ENCODE measurements around the gene REC8.

REC8 gene

DNA sequence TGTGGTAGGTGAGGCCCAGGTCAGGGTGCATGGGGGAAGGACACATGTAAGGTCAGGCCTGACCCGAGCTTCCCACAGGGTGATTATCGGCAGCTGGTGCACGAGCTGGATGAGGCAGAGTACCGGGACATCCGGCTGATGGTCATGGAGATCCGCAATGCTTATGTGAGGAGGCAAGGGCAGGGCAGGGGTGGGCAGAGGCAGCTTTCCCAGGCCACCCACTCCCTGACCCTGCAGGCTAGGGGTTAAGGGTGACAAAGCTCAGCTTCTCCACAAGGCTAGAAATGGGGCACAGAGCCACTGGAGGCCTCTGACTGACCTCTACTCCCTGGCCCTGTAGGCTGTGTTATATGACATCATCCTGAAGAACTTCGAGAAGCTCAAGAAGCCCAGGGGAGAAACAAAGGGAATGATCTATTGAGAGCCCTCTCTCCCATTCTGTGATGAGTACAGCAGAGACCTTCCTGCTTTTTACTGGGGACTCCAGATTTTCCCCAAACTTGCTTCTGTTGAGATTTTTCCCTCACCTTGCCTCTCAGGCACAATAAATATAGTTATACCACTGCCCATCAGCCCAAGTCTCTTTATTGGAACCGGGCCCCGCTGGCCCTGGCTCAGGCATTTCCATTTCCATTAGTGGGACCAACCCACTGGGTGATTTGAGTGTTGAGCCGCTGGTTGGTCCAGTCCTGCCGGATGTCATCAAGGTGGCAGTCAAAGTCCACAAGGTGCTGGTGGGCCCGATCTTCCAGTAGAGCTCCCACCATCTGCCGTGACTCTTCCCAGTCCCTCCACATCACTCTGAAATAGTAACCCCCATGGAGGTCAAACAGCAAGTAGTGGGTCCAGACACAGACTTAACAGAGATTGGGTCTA lies 33.2 kb upstream of the REC8 start:
- DNase-seq (ENCODE audit: low read depth): no peak

DNA sequence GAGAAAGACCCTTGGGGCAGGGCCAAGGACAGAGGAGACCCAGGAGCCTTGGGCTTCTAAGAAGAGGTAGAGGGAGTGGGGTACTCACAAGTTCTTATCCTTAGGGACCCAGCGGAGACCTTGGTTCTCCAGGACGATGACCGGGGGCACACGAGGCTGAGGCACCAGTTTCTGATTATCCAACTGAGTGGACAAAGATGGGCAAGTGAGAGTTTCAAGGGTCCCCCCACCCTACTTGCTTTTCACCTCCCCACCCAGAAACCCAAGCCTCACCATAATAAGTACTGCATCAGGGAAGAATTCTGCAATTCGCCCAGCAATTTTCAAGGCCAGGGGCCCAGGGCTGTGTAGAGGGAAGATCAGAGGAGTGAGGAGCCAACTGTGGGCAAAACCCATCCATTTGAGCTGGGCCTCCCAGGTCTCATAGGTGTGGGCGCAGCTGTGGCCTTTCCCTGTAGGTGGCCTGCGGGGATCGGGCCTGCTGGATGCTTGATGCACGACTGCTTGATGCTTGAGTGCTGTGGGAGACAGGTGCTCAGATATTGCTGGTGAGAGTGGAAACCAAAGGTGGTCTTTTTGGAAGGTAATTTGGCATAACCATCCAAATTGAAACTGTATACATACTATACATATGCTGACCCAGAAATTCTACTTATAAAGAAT lies 32.5 kb upstream of the REC8 start:
- no peak for DNase-seq (ENCODE audit: low read depth)

DNA sequence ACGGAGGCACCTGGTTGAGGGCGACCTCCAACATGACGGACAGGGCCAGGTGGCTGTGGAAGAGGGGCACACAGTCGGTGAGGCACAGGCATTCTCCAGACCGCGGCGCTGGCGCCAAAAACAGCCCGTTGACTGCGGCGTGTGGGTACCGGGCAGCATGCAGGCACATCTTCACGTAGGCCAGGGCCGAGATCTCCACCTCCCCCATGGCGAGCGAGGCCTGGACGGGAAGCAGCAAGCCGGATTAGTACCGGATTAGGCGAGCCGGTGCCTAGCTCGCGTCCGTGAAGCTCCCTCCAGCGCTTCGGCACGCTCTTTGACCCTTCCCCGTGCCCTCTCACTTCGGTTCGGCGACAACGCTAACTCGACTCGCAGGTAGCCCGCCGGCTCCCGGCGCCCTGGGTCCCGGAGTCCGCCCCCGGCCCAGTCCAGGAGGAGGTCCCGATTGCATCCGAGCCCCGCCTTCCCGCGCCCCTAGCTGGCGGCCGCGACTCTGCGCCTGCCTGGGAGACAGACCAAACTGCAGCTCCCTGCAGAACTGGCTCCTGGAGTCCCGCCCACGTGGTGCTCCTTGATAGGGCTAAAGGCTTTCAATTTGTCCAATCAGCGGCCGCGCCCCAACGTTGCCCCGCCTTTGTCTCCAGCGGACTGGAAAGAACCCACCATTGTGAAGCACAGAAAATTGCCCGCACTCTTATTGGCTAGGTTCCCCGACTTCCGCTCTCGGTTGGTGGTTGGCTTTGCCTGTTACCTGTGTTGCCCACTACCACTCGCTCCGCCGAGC lies 30.6 kb upstream of the REC8 start, which contains the start of gene EMC9:
Gene EMC9 (minus strand): TSS at position 495 of the 784 bp plus-strand sequence. CDS start 287 bp downstream, at position 208.
- peak; percentile 99 for DNase-seq (ENCODE audit: low read depth)

DNA sequence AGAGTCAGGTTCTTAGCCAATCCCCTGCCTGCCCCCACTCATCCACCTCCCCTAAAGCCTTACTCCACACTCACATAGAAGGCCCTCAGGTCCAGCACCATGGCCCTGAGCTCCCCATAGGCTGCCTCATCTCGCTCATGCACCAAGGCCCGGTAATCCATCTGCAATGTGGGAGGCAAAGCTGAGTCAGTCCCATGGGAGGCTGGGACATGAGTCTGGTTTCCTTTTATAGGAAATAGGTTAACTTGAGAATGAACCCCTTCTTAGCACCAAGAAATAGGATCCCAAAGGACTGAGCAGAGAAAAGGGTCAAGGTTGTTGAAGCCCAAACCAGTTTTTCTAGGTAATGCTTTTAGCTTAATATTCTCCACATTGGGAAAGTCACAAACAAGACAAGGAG lies 28.4 kb upstream of the REC8 start:
- DNase-seq (ENCODE audit: low read depth): peak; percentile 61

DNA sequence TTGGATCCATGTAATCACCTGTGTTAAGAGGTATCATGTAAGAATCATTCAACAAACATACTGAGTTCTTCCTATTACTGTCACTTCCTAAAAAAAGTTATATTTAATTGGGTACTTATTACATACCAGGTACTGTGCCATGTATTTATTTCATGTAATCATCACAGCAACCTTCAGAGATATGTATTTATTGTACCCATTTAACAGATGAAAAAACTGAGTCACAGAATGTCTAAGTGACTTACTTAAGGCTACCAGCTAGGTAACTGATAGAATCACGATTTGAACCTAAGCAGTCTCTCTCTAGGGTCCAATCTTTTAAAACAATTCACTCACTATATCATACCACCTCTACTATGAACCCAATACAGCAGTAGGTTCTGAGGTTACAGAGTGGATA lies 27.4 kb upstream of the REC8 start:
- no peak for DNase-seq (ENCODE audit: low read depth)

DNA sequence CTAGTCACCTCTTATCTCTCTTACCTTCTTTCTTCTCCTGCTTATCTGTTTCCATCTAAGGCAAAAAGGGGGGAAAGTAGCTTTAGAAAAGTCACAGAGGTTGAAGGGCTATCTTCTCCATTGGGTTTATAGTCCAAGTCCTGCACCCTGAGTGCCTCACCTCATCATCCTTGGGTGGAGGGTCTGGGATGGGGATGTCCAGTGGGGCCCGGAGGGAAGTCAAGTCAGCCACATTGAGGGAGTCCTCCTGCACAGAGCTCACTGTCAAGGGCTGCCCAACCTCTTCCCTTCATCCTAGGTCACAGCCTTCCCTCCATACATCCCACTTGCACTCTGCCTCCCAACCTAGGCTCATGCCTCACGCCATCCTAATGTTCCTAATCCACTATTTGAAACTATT lies 26.7 kb upstream of the REC8 start:
- DNase-seq (ENCODE audit: low read depth): no peak

DNA sequence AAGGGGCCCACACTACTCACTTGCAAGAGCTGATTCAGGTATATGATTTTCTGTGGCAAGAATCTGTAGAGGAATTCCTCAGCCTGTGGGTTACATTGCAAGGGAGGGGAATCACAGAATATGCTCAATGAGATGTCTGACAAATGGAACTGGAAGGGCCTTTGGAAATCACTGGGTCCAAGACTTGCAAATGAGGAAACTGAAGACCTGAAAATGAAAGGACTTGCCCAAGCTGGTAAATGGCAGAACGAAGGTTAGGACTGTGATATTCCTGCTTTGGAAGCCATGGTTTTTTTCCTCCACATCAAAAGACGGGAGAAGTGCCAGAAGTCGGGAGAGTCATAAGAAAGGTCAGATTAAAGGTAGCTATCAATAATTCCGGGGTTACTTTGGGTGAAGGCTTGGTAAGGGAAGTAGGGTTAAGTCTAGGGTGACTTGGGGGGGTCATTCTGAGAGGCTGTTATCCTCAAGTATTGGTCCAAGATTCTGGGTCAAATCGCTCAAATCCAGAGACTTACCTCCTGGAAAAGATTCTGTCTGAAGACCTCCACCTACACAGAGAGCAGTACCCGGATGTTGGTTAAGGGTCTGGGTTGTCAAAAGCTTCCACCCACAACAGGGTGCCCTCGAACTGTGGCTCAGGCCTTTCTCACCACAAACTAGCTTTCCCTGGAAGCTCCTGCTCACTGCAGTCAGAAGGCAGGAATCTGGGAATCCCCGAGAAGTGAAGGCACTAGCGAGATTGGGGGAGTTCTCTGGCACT lies 26.0 kb upstream of the REC8 start:
- peak; percentile 75 for DNase-seq (ENCODE audit: low read depth)

DNA sequence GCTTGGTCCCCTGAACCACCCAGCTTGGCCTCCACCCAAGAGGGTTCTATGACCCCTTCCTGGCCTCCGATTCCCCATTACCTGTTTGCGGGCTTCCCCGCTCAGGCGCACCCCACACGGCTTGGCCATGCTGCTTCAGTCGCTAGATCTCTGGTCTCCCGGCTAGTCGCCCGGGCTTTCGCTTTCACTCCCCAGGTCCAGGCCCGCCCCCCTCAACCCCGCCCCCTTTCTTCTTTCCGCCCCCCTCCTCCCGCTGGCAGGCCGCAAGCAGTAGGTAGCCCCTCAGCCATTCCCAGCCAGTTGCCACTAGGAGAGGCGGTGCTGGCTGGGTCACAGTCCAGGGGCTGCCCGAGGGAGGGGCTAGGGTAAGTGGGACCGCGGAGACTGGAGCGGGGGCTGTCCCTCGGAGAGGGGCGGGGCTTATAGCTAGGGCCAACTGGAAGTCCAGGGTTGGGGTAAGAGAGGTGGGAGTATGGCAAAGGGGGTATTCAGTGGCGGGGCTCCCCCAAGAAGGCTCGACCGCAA lies 25.4 kb upstream of the REC8 start, which contains the start of gene PSME2:
Gene PSME2 (minus strand): TSS at position 158 of the 525 bp plus-strand sequence. CDS start 29 bp downstream, at position 129.
- peak; percentile 97 for DNase-seq (ENCODE audit: low read depth)

DNA sequence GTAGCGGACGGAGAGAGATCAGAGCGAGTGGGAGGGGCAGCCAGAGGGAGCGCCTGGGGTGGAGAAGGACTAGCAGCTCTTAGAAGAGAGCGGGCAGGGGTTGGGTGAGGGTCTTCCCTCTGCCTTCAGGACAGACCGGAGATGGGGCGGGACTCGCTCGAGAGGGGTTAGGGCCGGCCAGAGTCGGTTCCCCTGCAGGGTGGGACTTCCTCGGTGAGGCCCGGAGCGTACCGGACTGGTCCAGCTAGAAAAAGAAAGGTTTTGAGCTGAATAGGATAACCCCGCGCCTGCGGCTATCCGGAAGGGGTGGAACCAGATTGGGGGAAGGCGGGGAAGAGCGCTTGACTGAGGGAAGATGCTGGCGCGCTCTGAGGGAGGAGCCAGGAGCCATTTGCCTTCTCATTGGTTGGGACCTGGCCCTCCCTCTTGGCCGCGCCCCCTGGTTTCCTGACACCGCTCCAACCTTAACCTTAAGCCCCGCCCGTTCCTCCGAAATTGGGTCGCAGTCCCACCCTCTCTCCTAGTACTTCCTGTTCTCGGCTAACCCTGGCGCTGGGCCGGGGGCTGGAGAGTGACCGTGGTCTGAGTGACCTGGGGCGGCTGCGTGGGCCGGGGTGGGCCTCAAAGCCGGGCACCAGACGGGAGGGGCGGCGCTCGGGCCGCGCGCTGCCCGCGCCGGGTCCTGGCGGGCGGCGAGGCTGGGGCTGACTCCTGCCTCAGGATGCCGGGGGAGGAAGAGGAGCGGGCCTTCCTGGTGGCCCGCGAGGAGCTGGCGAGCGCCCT lies 24.7 kb upstream of the REC8 start, which contains the start of gene RNF31:
Gene RNF31 (plus strand): TSS at position 521 of the 783 bp plus-strand sequence. CDS start 201 bp downstream, at position 722.
- peak; percentile 99 for DNase-seq (ENCODE audit: low read depth)

DNA sequence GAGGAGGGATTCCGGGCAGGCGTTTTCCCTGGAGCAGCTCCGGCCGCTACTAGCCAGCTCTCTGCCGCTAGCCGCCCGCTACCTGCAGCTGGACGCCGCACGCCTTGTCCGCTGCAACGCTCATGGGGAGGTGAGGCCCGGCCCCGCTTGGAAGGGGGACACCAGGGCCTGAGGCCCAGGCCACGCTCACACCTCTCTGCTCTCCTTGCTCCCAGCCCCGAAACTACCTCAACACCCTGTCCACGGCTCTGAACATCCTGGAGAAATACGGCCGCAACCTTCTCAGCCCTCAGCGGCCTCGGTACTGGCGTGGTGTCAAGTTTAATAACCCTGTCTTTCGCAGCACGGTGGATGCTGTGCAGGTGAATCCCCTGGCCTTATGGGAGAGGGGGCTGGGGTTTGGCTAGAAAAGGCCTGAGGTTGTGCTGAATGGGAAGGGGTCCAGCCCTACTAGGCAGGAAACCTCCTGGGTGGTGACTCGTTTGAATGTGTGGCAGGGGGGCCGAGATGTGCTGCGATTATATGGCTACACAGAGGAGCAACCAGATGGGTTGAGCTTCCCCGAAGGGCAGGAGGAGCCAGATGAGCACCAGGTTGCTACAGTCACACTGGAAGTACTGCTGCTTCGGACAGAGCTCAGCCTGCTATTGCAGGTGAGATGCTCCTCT lies 24.0 kb upstream of the REC8 start:
- DNase-seq (ENCODE audit: low read depth): peak; percentile 30

DNA sequence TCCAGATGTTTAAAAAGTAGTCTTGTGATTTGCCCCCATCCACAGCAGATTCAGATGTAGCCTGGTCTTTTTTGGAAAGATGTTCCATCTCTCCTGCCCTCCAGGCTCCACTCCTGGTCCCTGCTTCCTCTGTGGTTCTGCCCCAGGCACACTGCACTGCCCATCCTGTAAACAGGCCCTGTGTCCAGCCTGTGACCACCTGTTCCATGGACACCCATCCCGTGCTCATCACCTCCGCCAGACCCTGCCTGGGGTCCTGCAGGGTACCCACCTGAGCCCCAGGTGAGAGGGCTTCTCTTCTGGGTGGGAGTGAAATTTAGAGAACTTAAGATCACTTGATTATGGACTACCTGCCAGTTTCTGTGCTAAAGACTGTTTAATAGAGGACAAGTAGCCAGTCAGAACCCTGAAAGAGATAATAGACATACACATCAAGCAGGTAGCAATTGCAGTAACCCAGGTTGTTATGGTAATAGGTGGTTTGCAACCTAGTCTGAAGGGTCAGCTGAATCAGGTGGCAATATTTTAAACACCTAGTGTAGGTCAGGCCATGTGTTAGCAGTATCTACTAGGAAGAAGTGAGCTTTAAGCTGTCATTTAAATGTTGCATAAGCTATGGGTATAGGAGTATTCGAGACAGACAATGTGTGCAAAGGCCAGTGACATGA lies 22.4 kb upstream of the REC8 start:
- DNase-seq (ENCODE audit: low read depth): no peak

DNA sequence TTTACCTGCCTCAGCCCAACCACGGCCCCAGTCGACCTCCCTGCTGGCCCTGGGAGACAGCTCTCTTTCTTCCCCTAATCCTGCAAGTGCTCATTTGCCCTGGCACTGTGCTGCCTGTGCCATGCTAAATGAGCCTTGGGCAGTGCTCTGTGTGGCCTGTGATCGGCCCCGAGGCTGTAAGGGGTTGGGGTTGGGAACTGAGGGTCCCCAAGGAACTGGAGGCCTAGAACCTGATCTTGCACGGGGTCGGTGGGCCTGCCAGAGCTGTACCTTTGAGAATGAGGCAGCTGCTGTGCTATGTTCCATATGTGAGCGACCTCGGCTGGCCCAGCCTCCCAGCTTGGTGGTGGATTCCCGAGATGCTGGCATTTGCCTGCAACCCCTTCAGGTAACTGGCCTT lies 21.8 kb upstream of the REC8 start:
- DNase-seq (ENCODE audit: low read depth): no peak

DNA sequence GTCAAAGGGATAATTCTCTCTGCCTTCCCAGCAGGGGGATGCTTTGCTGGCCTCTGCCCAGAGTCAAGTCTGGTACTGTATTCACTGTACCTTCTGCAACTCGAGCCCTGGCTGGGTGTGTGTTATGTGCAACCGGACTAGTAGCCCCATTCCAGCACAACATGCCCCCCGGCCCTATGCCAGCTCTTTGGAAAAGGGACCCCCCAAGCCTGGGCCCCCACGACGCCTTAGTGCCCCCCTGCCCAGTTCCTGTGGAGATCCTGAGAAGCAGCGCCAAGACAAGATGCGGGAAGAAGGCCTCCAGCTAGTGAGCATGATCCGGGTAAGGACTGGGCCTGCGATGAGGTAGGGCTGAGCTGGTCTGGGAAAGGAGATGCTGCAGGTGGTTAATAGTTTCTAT lies 21.3 kb upstream of the REC8 start:
- DNase-seq (ENCODE audit: low read depth): no peak

DNA sequence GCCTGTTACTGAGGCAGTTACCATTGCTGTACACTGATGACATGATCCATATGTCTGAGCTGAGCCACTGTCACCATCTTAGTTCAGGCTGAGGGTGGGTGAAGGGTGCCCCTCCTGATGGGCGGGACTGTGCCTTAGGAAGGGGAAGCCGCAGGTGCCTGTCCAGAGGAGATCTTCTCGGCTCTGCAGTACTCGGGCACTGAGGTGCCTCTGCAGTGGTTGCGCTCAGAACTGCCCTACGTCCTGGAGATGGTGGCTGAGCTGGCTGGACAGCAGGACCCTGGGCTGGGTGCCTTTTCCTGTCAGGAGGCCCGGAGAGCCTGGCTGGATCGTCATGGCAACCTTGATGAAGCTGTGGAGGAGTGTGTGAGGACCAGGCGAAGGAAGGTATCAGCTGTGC lies 20.9 kb upstream of the REC8 start:
- no peak for DNase-seq (ENCODE audit: low read depth)

DNA sequence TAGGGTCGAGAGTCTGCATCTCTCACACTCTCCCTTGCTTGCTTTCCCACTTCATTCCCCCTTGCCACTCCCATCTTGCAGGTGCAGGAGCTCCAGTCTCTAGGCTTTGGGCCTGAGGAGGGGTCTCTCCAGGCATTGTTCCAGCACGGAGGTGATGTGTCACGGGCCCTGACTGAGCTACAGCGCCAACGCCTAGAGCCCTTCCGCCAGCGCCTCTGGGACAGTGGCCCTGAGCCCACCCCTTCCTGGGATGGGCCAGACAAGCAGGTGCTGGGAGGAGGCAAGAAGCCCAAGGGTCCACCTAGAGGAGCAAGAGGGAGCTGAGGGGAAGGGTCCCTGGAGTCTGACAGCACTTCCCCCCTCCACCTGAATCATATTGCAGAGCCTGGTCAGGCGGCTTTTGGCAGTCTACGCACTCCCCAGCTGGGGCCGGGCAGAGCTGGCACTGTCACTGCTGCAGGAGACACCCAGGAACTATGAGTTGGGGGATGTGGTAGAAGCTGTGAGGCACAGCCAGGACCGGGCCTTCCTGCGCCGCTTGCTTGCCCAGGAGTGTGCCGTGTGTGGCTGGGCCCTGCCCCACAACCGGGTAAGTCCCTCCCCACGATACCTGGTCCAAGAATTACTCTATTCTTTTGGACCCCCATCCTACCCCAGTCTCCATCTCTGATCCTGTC lies 20.3 kb upstream of the REC8 start:
- no peak for DNase-seq (ENCODE audit: low read depth)

DNA sequence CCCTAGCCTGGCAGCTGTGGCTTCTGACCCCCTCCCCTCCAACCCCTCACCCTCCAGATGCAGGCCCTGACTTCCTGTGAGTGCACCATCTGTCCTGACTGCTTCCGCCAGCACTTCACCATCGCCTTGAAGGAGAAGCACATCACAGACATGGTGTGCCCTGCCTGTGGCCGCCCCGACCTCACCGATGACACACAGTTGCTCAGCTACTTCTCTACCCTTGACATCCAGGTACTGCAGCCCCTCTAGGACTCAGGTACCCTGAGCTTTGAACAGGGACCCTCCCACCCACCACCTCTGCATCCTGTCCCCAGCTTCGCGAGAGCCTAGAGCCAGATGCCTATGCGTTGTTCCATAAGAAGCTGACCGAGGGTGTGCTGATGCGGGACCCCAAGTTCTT lies 16.8 kb upstream of the REC8 start:
- DNase-seq (ENCODE audit: low read depth): no peak

DNA sequence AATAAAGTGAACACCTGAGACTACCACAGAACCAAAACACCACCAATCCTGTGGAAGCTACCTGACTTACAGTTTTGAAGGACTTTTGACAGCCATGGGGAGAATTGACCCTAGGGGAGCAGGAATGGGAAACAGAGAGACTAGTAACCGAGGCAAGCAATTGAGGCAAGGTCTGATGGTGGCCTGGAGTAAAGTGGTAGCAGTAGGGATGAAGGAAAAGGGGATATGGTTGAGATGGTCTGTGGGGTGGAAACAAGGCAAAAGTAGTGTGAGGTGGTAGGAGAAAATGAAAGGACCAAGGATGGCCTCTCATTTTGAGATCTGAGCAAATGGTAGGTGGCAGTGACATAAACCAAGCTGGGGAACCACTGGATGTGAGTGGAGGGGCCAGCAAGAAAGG lies 15.0 kb upstream of the REC8 start:
- no peak for DNase-seq (ENCODE audit: low read depth)

DNA sequence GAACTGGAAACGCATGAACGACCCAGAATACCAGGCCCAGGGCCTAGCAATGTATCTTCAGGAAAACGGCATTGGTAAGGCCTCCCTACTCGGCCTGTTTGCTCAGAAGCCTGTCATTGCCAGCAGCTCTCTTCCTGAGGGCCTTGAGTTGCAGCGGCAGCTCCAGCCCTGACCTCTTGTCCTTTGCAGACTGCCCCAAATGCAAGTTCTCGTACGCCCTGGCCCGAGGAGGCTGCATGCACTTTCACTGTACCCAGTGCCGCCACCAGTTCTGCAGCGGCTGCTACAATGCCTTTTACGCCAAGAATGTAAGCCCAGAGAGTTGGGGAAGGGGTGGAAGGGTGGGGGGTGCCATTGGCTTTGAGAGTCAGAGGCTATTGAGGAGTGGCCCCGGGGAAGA lies 14.5 kb upstream of the REC8 start:
- DNase-seq (ENCODE audit: low read depth): no peak

All from ELR (cell line).